Fibroblast of peridontal ligament (primary cell): Measurements from ENCODE around the gene SNTG2.

ENCODE experiments used
- DNase-seq: peaks from one replicate; pipeline ENCODE4 v3.0.0-alpha.2; 2010; ENCODE audit errors: extremely low read depth

The SNTG2 gene

GRCh38 chr2:1002350-1002749 is 51.7 kb downstream of the SNTG2 start:
- DNase-seq = no peak

DNA sequence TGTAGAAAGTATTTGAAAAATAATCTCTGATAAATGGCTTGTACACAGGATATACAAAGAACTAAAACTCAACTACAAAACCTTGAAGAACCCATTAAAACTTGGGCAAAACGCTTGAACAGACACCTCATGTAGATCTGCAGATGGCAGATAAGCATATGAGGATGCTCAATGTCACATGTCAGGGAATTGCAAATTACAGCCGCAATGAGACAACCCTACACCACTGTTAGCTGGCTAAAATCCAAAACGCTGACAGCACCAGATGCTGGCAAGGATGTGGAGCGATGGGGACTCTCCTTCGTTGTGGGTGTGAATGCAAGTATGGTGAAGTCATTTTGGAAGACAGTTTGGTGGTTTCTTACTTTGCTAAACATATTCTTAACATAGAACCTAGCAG is 53.7 kb downstream of the SNTG2 start:
- DNase-seq = no peak

GRCh38 chr2:1010415-1010930 is 59.8 kb downstream of the SNTG2 start:
- peak; percentile 74 for DNase-seq

DNA sequence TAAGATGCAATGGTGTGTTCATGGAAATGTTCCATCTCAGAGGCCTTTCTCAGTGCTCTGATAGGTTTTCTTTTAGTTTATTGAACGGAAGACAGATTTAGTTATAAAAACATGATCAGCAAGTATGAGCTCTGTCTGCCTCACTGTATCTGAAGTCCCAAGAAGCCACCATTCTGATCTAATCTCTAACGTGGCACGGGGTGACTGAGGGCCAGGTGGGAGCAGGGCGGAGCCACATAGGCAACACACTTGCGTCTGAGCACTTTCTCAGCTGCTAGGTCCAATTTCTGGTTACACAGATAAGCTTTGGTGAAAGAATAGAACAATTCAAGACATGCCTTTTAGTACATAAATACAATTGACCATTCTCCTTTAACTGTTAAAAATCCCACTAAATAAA is 60.4 kb downstream of the SNTG2 start:
- no peak for DNase-seq

DNA sequence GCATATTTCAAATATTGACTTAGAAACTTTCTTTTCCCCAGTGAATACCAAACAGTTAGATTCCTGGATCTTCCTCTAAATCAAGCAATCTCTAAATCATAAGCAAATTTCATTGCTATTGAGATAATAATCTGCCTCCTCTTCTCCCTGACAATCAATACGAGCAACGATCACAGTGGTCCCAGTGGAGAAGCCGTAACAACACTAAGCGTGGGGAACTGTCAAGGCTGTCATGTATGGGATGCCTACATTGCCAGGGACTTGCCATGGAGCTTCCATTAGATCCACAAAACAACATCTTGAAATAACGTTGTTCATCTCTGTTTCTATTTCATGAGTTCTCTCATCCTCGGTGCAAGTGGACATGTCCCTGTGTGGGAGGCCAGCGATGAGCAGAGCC is 61.3 kb downstream of the SNTG2 start:
- no peak for DNase-seq

DNA sequence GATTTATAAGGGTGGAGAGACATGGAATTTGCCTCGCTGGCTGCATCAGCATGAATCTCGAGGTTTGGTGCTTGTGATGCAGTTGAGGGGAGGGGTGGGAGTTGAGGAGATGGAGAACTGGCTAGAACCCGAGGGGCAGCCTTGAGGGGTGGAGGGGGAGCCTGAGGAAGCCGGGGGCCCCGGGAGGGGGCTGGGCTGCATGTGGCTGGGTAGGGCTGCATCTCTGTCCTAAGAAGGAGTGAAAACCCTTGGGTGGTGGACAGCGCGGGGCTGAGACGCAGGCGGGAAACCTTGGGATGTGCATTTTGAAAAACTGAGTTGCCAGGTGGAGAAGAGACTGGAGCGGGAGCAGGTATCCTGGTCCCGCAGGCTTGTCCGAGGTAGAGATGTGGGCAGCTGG is 64.2 kb downstream of the SNTG2 start:
- no peak for DNase-seq

GRCh38 chr2:1016500-1016899 is 65.9 kb downstream of the SNTG2 start:
- DNase-seq = no peak

GRCh38 chr2:1017827-1018226 is 67.2 kb downstream of the SNTG2 start:
- DNase-seq = no peak

DNA sequence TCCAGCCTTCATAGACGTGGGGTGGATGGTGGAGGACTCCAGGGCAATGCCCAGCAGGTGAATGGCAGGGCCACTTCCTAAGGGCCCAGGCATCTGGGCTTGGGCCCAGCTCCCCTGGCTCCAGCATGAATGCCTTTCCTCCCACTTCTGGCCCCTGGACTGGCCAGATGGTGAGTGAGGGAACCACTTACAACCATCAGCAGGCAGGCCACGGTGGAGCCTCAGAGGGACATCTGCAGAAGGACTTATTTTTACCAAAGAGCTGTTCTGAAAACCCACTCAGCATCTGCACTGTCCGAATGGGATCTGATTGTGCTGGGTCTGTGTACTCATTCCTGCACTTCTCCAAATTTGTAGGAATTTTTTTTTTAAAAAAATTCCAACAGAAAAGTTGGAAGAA is 69.6 kb downstream of the SNTG2 start:
- DNase-seq = no peak

GRCh38 chr2:1022178-1022577 is 71.5 kb downstream of the SNTG2 start:
- no peak for DNase-seq

DNA sequence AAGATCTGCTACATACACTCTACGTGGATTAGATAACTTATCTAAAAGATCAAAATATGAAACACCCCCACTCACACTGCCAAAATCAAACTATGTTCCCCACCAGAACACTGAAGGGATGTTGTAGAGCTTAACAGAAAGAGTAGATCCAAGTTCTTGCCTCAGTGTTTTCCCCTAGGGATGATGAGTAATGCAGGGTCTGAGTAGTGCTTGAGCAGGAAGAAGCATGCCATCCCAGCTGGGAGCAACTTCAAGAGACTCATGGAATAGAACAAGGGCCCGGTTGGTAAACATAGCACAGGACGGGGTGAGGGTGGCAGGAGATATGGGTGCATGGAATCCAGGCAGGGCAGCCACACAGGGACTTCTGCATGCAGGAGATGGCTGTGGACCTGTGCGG is 74.3 kb downstream of the SNTG2 start:
- DNase-seq = peak; percentile 93

DNA sequence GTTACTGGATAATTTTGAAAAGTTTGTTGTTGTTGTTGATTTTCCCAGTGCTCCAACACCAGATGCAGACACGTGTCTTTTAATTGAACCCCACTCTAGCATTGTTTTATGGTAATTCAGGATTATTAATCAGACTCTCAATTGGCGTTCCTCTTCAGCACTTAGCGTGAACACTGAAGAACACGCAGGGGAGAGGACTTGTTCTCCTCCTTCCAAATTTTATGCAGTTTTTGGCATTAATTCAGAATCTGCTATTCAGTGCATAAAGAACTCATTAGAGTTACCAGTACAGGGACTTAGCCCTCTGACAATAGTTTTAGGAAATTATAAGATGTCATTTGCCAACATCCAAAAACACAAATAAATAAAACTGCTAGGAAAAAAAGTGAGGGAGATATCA is 75.5 kb downstream of the SNTG2 start:
- DNase-seq = no peak

- no peak for DNase-seq
These were observed 78.2 kb downstream of the SNTG2 start for GRCh38 chr2:1028831-1029230.

GRCh38 chr2:1032030-1032429 is 81.4 kb downstream of the SNTG2 start:
- DNase-seq = no peak

DNA sequence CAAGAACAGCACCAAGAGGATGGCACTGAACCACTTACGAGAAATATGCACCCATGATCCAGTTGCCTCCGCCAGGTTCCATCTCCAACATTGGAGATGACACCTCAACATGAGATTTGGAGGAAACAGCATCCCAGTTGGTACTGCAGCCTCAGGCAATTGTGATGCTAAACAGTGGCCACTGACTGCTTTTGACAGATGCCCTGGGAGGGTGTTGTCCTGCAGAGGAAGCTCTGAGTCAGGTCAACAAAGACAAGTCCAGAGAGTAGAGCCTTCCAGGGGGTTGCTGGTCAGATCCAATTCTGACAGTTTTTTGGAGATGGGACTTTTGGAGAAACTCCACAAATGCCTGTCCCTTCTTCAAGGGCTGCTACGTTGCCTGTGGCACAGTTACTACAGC is 82.4 kb downstream of the SNTG2 start:
- no peak for DNase-seq

- DNase-seq = no peak
These were observed 86.4 kb downstream of the SNTG2 start for GRCh38 chr2:1037066-1037465.

- DNase-seq = no peak
These were observed 88.9 kb downstream of the SNTG2 start for GRCh38 chr2:1039549-1039948.

GRCh38 chr2:1041012-1041805 is 90.6 kb downstream of the SNTG2 start:
- DNase-seq = no peak

- DNase-seq = no peak
These were observed 94.5 kb downstream of the SNTG2 start for GRCh38 chr2:1045109-1045508.

DNA sequence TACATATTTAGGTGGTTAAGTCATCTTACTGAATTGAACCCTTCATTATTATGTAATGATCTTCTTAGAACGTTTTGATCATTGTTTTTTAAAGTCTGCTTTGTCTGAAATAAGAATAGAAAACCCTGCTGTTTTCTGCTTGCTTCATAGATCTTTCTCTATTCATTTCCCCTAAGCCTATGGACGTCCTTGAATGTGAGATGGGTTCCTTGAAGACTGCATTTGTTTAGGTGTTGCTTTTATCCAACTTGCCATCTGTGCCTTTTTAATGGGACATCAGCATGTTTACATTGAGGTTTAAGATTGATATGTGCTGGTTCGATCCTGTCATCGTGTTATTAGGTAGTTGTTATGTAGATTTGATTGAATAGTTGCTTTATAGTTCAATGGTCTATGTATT is 95.4 kb downstream of the SNTG2 start:
- no peak for DNase-seq

DNA sequence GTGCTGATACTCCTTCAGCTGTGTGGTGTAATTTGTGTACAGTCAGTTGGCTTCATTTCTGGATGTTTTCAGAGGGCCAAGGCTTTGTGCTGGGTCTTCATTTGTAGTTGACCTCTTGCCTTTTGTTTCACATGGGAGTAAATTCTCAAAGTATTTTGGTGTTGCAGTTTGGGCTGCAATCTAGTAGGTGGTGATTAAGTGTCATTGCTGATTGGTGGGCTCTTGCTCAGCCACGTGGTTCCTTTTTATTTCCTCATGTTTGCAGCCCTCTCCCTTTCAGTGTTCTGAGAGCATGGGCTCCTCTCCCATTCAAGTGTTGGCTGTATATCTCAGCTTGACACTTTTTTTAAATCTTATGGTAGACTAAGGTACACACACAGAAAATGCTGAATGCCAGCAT is 96.8 kb downstream of the SNTG2 start:
- DNase-seq = peak; percentile 31

- peak; percentile 74 for DNase-seq
These were observed 99.0 kb downstream of the SNTG2 start for GRCh38 chr2:1049691-1050090.

DNA sequence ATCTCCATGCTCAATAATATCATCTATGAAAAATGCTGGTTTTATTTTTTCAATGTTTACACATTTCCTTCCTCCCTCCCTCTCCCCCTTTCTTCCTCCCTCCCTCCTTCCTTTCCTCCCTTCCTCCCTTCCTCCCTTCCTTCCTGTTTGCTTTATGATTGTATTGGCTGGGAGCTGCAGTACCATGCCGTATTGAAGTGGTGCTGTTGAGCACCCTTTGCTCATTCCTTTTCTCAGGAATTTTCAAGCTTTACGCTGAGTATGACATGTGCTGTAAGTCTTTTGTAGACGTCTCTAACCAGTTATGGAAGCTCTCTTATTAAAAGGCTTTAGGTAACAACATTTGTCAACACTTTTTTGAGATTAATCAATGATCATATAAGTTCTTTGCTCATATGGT is 100.4 kb downstream of the SNTG2 start:
- no peak for DNase-seq

- DNase-seq = peak; percentile 6
These were observed 102.1 kb downstream of the SNTG2 start for GRCh38 chr2:1052771-1053191.
